Transverse colon (tissue), 4 donors: ENCODE measurements around the gene RGS19. TPM values are rescaled to one million over a fixed set of nuclear protein-coding genes. Genes with fewer than 3 reads are reported as not detected.
A peak's percentile ranks its signal among the peaks of the same experiment; 100 is the strongest.

Experiments used
- DNase-seq: peaks from one replicate; pipeline ENCODE4 v3.0.0-alpha.2; 2019
- H3K27ac ChIP-seq, 4 donors: fragments of 200-600 bp; sonication (generic); 2 replicates each; pipeline ENCODE4 v1.5.1; 2016 to 2018; ENCODE audit warnings: inconsistent platforms in 4 of 4
- H3K27me3 ChIP-seq: fragments of 200-600 bp; sonication (generic); 2 replicates; pipeline ENCODE4 v1.5.1; 2017; ENCODE audit warnings: inconsistent platforms
- H3K36me3 ChIP-seq, 4 donors: fragments of 200-600 bp; sonication (generic); 2 replicates each; pipeline ENCODE4 v1.5.1; 2017 to 2019; ENCODE audit warnings: inconsistent platforms in 4 of 4
- H3K4me1 ChIP-seq, 4 donors: fragments of 200-600 bp; sonication (generic); 2 replicates each; pipeline ENCODE4 v1.5.1; 2017 to 2020; ENCODE audit warnings: inconsistent platforms in 4 of 4
- H3K4me3 ChIP-seq, 4 donors: fragments of 200-600 bp; sonication (generic); 1 replicate in 1 of 4; 2 replicates in 3 of 4; pipeline versions ENCODE4 v1.5.1 to v1.6.1; 2017 to 2019; ENCODE audit warnings: inconsistent platforms in 4 of 4
- H3K9me3 ChIP-seq, 2 donors: fragments of 200-600 bp; sonication (generic); 2 replicates each; pipeline ENCODE4 v1.5.1; 2017 to 2019; ENCODE audit warnings: inconsistent platforms in 2 of 2
- EP300 ChIP-seq: sonication (generic); formaldehyde crosslinking; IDR thresholded peaks from one replicate; pipeline ENCODE4 v1.6.1; 2017; ENCODE audit warnings: antibody characterized with exemption, low read depth
- POLR2A ChIP-seq: fragments of 450-650 bp; IDR thresholded peaks from one replicate; pipeline ENCODE4 v1.6.1; 2016; ENCODE audit warnings: antibody characterized with exemption, mild to moderate bottlenecking, moderate library complexity
- POLR2AphosphoS5 ChIP-seq, 3 donors: sonication (generic); formaldehyde crosslinking; IDR thresholded peaks; one replicate each; pipeline ENCODE4 v1.6.1; 2016; ENCODE audit warnings: antibody characterized with exemption in 3 of 3
- WGBS, 2 donors: methylation state at CpG; one replicate each; pipeline ENCODE4 v1.1.5; 2018; ENCODE audit warnings: low coverage in 1 of 2; 5-methylcytosine and 5-hydroxymethylcytosine counted together
- in situ Hi-C, 4 donors: fragments of 200-750 bp; cut with MboI; loops; one replicate each; pipeline versions ENCODE4 v1.15.0 to v1.15.1; 2017; ENCODE audit warnings: low sequenced_read_pairs in 3 of 4, low pct_ligation_motif_present in 1 of 4, low pct_unique_long_range_greater_than_20kb in 1 of 4
- intact Hi-C: fragments of 100-400 bp; cut with DNase I; formaldehyde crosslinking; loops from one replicate; pipeline ENCODE4 v1.15.1; 2023; ENCODE audit warnings: low total_unique reads
- total RNA-seq, 4 donors: library from RNA; depleted of rRNA; stranded (reverse); fragments of >200 nt; gene quantifications; one replicate each; pipeline ENCODE4 v1.1.0, GENCODE V29; 2016
- TF ChIP-seq, protein P1 (sequence below), 5 experiments: fragments of 200-600 bp in 3 of 5; fragments of 450-650 bp in 2 of 5; sonication (generic) in 3 of 5; IDR thresholded peaks; 1 replicate in 2 of 5; 2 replicates in 3 of 5; pipeline ENCODE4 v1.5.1; 2016 to 2017; ENCODE audit warnings: antibody characterized with exemption in 5 of 5, inconsistent platforms in 3 of 5, mild to moderate bottlenecking in 2 of 5, moderate library complexity in 1 of 5

Gene RGS19
- total RNA-seq, 4 donors from 2014 or later: 5.5 to 37.4 (median 10.8) TPM; not detected in 1

DNA sequence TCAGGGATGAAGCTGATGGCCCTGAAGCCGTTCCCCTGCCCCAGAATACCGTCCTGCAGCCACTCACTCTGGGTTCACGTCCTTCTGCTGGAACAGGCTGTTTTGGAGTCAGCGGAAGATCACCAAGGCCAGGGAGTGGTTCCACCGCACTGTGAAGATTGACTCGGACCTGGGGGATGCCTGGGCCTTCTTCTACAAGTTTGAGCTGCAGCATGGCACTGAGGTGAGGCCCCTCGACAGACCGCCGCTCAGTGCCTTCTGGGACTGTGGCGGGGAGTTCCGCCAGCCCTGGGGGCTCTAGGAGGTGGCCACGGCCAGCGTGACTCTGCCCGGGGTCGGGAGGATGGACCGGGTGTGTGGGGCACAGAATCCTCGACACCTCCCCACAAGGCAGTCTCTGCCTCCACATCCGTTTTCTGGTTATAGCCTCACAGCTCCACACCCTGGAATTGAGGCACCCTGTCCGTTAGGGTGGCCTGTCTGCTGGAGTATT, 47.5 kb downstream of the RGS19 start:
- no peak for DNase-seq
- Histone ChIP-seq H3K27ac (no peak overlapping the region), H3K9me3 (no peaks in the 10 kb centered on the region), H3K36me3 (peaks cover 0 to 53% (median 21%) of the 10 kb centered on the region in 4 donors), H3K4me3 (no peak overlapping the region), H3K27me3 (peaks cover 15% of the 10 kb centered on the region), H3K4me1 (peaks cover 0 to 11% (median 4%) of the 10 kb centered on the region in 4 donors)
- TF ChIP-seq POLR2AphosphoS5 (IDR thresholded peaks at IDR 0.05) (no peak), POLR2A (no peak), EP300 (no peak)
- TF ChIP-seq, protein P1, sequence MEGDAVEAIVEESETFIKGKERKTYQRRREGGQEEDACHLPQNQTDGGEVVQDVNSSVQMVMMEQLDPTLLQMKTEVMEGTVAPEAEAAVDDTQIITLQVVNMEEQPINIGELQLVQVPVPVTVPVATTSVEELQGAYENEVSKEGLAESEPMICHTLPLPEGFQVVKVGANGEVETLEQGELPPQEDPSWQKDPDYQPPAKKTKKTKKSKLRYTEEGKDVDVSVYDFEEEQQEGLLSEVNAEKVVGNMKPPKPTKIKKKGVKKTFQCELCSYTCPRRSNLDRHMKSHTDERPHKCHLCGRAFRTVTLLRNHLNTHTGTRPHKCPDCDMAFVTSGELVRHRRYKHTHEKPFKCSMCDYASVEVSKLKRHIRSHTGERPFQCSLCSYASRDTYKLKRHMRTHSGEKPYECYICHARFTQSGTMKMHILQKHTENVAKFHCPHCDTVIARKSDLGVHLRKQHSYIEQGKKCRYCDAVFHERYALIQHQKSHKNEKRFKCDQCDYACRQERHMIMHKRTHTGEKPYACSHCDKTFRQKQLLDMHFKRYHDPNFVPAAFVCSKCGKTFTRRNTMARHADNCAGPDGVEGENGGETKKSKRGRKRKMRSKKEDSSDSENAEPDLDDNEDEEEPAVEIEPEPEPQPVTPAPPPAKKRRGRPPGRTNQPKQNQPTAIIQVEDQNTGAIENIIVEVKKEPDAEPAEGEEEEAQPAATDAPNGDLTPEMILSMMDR (IDR thresholded peaks at IDR 0.05): no peak
- WGBS, 2 donors: 94% methylated on average over 19 of the region's 19 CpGs; no CpG with 5 or more reads in 1 of the 2 donors
- in situ Hi-C loops: no loop called here
- intact Hi-C loops: no loop called here

DNA sequence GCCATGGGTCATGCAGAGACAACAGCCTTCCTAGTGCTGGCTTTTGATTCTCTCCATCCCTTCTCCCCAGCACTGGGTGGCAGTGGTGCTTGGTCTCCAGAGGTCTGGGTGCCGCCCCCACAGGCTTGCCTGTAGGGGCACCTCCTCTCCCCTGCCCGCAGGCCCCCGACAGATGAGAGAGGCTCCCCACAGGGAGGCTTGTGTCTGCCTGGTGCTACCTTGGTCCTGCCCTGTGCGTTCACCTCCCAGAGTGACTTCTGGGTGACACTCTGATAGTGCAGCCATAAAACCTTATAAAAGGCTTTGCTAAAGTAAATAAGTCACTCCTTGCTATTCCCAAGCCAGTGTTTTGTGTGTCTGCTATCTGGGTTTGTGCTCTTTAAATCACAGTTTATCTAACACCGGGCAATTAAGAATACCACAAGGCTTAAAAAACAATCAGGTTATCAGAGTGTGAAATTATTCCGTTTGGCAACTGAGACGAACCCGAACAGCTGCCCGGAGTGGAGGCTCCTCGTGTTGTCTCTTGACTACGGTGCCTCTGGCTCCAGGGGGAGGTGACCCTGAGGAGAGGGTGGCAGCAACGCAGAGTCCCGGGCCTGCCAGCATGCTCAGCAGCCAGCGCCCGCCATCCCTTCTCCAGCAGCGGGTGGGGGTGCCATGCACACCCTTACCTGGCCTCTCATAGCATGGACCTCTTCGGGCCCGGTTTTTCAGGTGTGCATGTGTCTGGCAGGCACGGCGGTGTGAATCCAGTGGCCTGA, 48.8 kb downstream of the RGS19 start:
- peaks cover 0 to 11% (median 4%) of the 10 kb centered on the region in 4 donors for H3K4me1 ChIP-seq
- DNase-seq: peak; percentile 49
- 40 to 58% methylated on average over 4 to 20 of the region's 20 CpGs for WGBS, 2 donors
- no peak overlapping the region for H3K4me3 ChIP-seq
- TF ChIP-seq, protein P1 (IDR thresholded peaks at IDR 0.05): no peak
- TF ChIP-seq POLR2AphosphoS5 (IDR thresholded peaks at IDR 0.05): peak in 2 of 3 donors; percentile 17 to 48
- no peaks in the 10 kb centered on the region for H3K9me3 ChIP-seq
- H3K27me3 ChIP-seq: peaks cover 2% of the 10 kb centered on the region
- intact Hi-C loops (no loop called here), in situ Hi-C loops (no loop called here)
- H3K36me3 ChIP-seq: peaks cover 0 to 64% (median 26%) of the 10 kb centered on the region in 4 donors
- no peak overlapping the region for H3K27ac ChIP-seq

DNA sequence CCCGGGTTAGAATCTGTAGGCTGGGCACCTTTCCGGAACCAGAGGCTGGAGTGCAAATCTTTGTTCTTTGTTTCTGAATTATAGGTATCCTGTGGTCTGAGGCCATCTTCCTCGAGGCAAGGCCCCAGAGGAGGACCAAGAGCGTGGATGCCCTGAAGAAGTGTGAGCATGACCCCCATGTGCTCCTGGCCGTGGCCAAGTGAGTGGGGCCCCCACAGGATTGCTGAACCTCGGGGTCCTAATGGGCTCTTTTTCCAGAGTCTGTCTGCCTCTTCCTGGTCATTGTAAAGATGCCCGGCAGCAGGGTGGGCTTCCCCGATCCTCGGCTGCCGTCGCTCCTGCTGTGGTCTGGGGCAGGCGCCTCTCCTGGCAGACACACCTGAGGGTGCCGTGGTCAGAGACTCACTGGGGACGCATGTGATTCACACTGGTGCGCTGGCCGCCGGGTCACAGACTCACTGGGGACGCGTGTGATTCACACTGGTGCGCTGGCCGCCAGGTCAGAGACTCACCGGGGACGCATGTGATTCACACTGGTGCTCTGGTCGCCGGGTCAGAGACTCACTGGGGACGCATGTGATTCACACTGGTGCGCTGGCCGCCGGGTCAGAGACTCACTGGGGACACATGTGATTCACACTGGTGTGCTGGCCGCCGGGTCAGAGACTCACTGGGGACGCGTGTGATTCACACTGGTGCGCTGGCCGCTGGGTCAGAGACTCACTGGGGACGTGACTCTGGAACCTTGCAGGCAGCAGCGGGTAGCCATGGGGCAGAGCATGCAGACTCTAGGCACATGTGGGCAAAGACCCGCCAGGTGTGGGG, 49.8 kb downstream of the RGS19 start:
- H3K27me3 ChIP-seq: no peaks in the 10 kb centered on the region
- 94% methylated on average over 31 of the region's 38 CpGs; no CpG with 5 or more reads in 1 of the 2 donors for WGBS, 2 donors
- peaks cover 0 to 74% (median 28%) of the 10 kb centered on the region in 4 donors for H3K36me3 ChIP-seq
- no peak overlapping the region for H3K27ac ChIP-seq
- TF ChIP-seq, protein P1 (IDR thresholded peaks at IDR 0.05): no peak
- TF ChIP-seq POLR2AphosphoS5 (IDR thresholded peaks at IDR 0.05) (no peak), EP300 (no peak)
- H3K4me1 ChIP-seq: peaks cover 3 to 14% (median 8%) of the 10 kb centered on the region in 4 donors
- in situ Hi-C loops (no loop called here), intact Hi-C loops (no loop called here)
- H3K9me3 ChIP-seq: no peaks in the 10 kb centered on the region
- no peak overlapping the region for H3K4me3 ChIP-seq
- DNase-seq: no peak
